Neural cell (in vitro differentiated cells): Measurements from ENCODE around the gene SUSD6. TPM values are rescaled to one million over a fixed set of nuclear protein-coding genes. Genes with fewer than 3 reads are reported as not detected.

ENCODE experiments used
- H2AFZ ChIP-seq: fragments of 200-600, 300-800 bp; sonication (generic), shearing (Covaris generic); 2 replicates; pipeline ENCODE4 v1.6.0; 2014; ENCODE audit warnings: low read depth, mild to moderate bottlenecking, antibody characterized with exemption, low read length, moderate library complexity
- H3F3A ChIP-seq: fragments of 200-600 bp; shearing (Covaris generic); 2 replicates; pipeline ENCODE4 v1.6.1; 2016; ENCODE audit warnings: mild to moderate bottlenecking, moderate library complexity, mixed read lengths, antibody characterized with exemption, low read length; ENCODE audit not compliant: insufficient read depth, poor library complexity, severe bottlenecking
- H3K27ac ChIP-seq: fragments of 200-600, 300-800 bp; sonication (generic), shearing (Covaris generic); 2 replicates; pipeline ENCODE4 v1.5.1; 2014; ENCODE audit warnings: mild to moderate bottlenecking, low read length, moderate library complexity
- H3K27me3 ChIP-seq: fragments of 300-800, 200-600 bp; sonication (generic), shearing (Covaris generic); 2 replicates; pipeline ENCODE4 v1.6.0; 2014; ENCODE audit warnings: mild to moderate bottlenecking, low read depth, low read length, moderate library complexity; ENCODE audit not compliant: insufficient read depth
- H3K36me3 ChIP-seq: fragments of 300-800, 200-600 bp; sonication (generic), shearing (Covaris generic); 2 replicates; pipeline ENCODE4 v1.5.1; 2014; ENCODE audit warnings: mild to moderate bottlenecking, antibody characterized with exemption, low read length, moderate library complexity; ENCODE audit not compliant: insufficient read depth
- H3K4me2 ChIP-seq: fragments of 300-800, 200-600 bp; sonication (generic), shearing (Covaris generic); 2 replicates; pipeline ENCODE4 v1.6.0; 2014; ENCODE audit warnings: mild to moderate bottlenecking, low read length
- H3K4me3 ChIP-seq: fragments of 300-800, 200-600 bp; sonication (generic), shearing (Covaris generic); 2 replicates; pipeline ENCODE4 v1.5.1; 2014; ENCODE audit warnings: mild to moderate bottlenecking, low read length, moderate library complexity
- H3K79me2 ChIP-seq: fragments of 200-600 bp; shearing (Covaris generic); replicated peaks from 2 replicates; pipeline ENCODE4 v1.6.0; 2014; ENCODE audit warnings: mild to moderate bottlenecking, low read length, moderate library complexity; ENCODE audit not compliant: insufficient read depth
- H3K9ac ChIP-seq: fragments of 300-800, 200-600 bp; sonication (generic), shearing (Covaris generic); 2 replicates; pipeline ENCODE4 v1.6.1; 2016; ENCODE audit warnings: mild to moderate bottlenecking, low read length, mixed read lengths
- H3K9me2 ChIP-seq: fragments of 200-600 bp; shearing (Covaris generic); 2 replicates; pipeline ENCODE4 v1.6.1; 2016; ENCODE audit warnings: mild to moderate bottlenecking, low read length, mixed read lengths; ENCODE audit not compliant: insufficient read depth
- H3K9me3 ChIP-seq: fragments of 200-600, 300-800 bp; sonication (generic), shearing (Covaris generic); 2 replicates; pipeline ENCODE4 v1.6.1; 2016; ENCODE audit warnings: mild to moderate bottlenecking, mixed run types, low read length, moderate library complexity, mixed read lengths
- H4K20me1 ChIP-seq: fragments of 200-600 bp; shearing (Covaris generic); 2 replicates; pipeline ENCODE4 v1.6.1; 2016; ENCODE audit warnings: mild to moderate bottlenecking, mixed run types; ENCODE audit not compliant: insufficient read depth
- CTCF ChIP-seq: fragments of 450-650 bp; IDR thresholded peaks from 2 replicates; pipeline ENCODE4 v1.5.1; 2014; ENCODE audit warnings: antibody characterized with exemption, mild to moderate bottlenecking, moderate library complexity; ENCODE audit not compliant: poor library complexity, severe bottlenecking
- EP300 ChIP-seq: fragments of 450-650 bp; conservative IDR thresholded peaks from 2 replicates; pipeline ENCODE4 v1.6.1; 2014; ENCODE audit warnings: antibody characterized with exemption, mild to moderate bottlenecking, moderate library complexity; ENCODE audit not compliant: poor library complexity, severe bottlenecking
- EZH2 ChIP-seq: fragments of 200-600, 300-800 bp; shearing (Covaris generic), sonication (generic); IDR thresholded peaks from 2 replicates; pipeline ENCODE4 v1.6.1; 2014; ENCODE audit warnings: antibody characterized with exemption, low read length, borderline replicate concordance, mild to moderate bottlenecking; ENCODE audit not compliant: insufficient read depth, poor library complexity, severe bottlenecking
- MXI1 ChIP-seq: fragments of 450-650 bp; conservative IDR thresholded peaks from 2 replicates; pipeline ENCODE4 v1.6.1; 2014; ENCODE audit warnings: antibody characterized with exemption, mild to moderate bottlenecking; ENCODE audit not compliant: poor library complexity, severe bottlenecking
- POLR2AphosphoS5 ChIP-seq: IDR thresholded peaks from 2 replicates; pipeline ENCODE4 v1.6.1; 2012
- RAD21 ChIP-seq: fragments of 450-650 bp; conservative IDR thresholded peaks from 2 replicates; pipeline ENCODE4 v1.6.1; 2014; ENCODE audit warnings: antibody characterized with exemption, mild to moderate bottlenecking, moderate library complexity
- REST ChIP-seq: IDR thresholded peaks from 2 replicates; pipeline ENCODE4 v1.6.1; 2012; ENCODE audit warnings: borderline replicate concordance
- SMC3 ChIP-seq: fragments of 450-650 bp; conservative IDR thresholded peaks from 2 replicates; pipeline ENCODE4 v1.6.1; 2014; ENCODE audit warnings: antibody characterized with exemption, mild to moderate bottlenecking, moderate library complexity; ENCODE audit not compliant: poor library complexity
- TAF1 ChIP-seq: IDR thresholded peaks from 2 replicates; pipeline ENCODE4 v1.6.1; 2012; ENCODE audit warnings: low read depth
- polyA plus RNA-seq: library from polyadenylated mRNA; depleted of rRNA; stranded (reverse); fragments of >200 nt; gene quantifications from 2 replicates; pipeline ENCODE4 v1.2.3, GENCODE V29; 2014

SUSD6 gene
- polyA plus RNA-seq, 1 donor from 2014 or later: 5.1 TPM

GRCh38 chr14:69632593-69633151 is 21.3 kb downstream of the SUSD6 start:
- peaks cover 18% of the 10 kb centered on the region for H3K79me2 ChIP-seq
- H3K27ac ChIP-seq: no peak overlapping the region
- no peak overlapping the region for H3K9ac ChIP-seq
- no peak overlapping the region for H3K4me2 ChIP-seq
- H3K9me2 ChIP-seq: no peaks in the 10 kb centered on the region
- H3K9me3 ChIP-seq: no peaks in the 10 kb centered on the region
- peaks cover 9% of the 10 kb centered on the region for H4K20me1 ChIP-seq
- no peak overlapping the region for H3K4me3 ChIP-seq
- H3K36me3 ChIP-seq: no peaks in the 10 kb centered on the region
- no peak overlapping the region for H2AFZ ChIP-seq
- no peaks in the 10 kb centered on the region for H3F3A ChIP-seq
- TF ChIP-seq RAD21 (no peak), EP300 (no peak), SMC3 (no peak), MXI1 (no peak), TAF1 (no peak), EZH2 (no peak)
- no peaks in the 10 kb centered on the region for H3K27me3 ChIP-seq

GRCh38 chr14:69633238-69633637 is 21.8 kb downstream of the SUSD6 start:
- no peaks in the 10 kb centered on the region for H3K27me3 ChIP-seq
- H3K36me3 ChIP-seq: no peaks in the 10 kb centered on the region
- peaks cover 9% of the 10 kb centered on the region for H4K20me1 ChIP-seq
- no peak overlapping the region for H2AFZ ChIP-seq
- no peak overlapping the region for H3K4me2 ChIP-seq
- no peak overlapping the region for H3K4me3 ChIP-seq
- TF ChIP-seq RAD21: no peak
- TF ChIP-seq CTCF: no peak
- TF ChIP-seq EZH2: no peak
- no peak overlapping the region for H3K27ac ChIP-seq
- peaks cover 18% of the 10 kb centered on the region for H3K79me2 ChIP-seq
- H3F3A ChIP-seq: no peaks in the 10 kb centered on the region
- H3K9me3 ChIP-seq: no peaks in the 10 kb centered on the region
- H3K9ac ChIP-seq: no peak overlapping the region
- H3K9me2 ChIP-seq: no peaks in the 10 kb centered on the region

GRCh38 chr14:69635981-69636639 is 24.7 kb downstream of the SUSD6 start:
- H3K4me2 ChIP-seq: no peak overlapping the region
- TF ChIP-seq REST (no peak), MXI1 (no peak), CTCF (no peak), RAD21 (no peak), POLR2AphosphoS5 (no peak), EP300 (no peak), SMC3 (no peak), TAF1 (no peak), EZH2 (no peak)
- H3K9ac ChIP-seq: no peak overlapping the region
- H3K36me3 ChIP-seq: no peaks in the 10 kb centered on the region
- H3K9me3 ChIP-seq: no peaks in the 10 kb centered on the region
- peaks cover 3% of the 10 kb centered on the region for H4K20me1 ChIP-seq
- H3K4me3 ChIP-seq: no peak overlapping the region
- no peaks in the 10 kb centered on the region for H3F3A ChIP-seq
- H3K79me2 ChIP-seq: peaks cover 21% of the 10 kb centered on the region
- H3K27ac ChIP-seq: no peak overlapping the region
- H2AFZ ChIP-seq: no peak overlapping the region
- no peaks in the 10 kb centered on the region for H3K9me2 ChIP-seq
- no peaks in the 10 kb centered on the region for H3K27me3 ChIP-seq
